NCI-H1436 treated with DMSO at 0.1 percent for 48 hours (cell line): ENCODE data around the gene ANKH.

Source experiments
- DNase-seq: peaks from one replicate; lab custom pipeline; 2025; lab: John Stamatoyannopoulos, UW

ANKH gene

GRCh38 chr5:14734396-14734795, 137.2 kb downstream of the ANKH start:
- DNase-seq: no peak

GRCh38 chr5:14733661-14734060, 137.9 kb downstream of the ANKH start:
- no peak for DNase-seq

- no peak for DNase-seq
Observed at GRCh38 chr5:14732991-14733390, 138.6 kb downstream of the ANKH start.

GRCh38 chr5:14730881-14731280, 140.7 kb downstream of the ANKH start:
- no peak for DNase-seq

GRCh38 chr5:14730466-14730865, 141.1 kb downstream of the ANKH start:
- DNase-seq: no peak

- DNase-seq: no peak
Observed at GRCh38 chr5:14729448-14730385, 141.9 kb downstream of the ANKH start.

GRCh38 chr5:14728459-14728938, 143.1 kb downstream of the ANKH start:
- no peak for DNase-seq

GRCh38 chr5:14727928-14728458, 143.6 kb downstream of the ANKH start:
- DNase-seq: no peak

- DNase-seq: no peak
Observed at GRCh38 chr5:14727428-14727865, 144.1 kb downstream of the ANKH start.

GRCh38 chr5:14726066-14726838, 145.3 kb downstream of the ANKH start:
- no peak for DNase-seq

GRCh38 chr5:14724633-14725032, 146.9 kb downstream of the ANKH start:
- no peak for DNase-seq

GRCh38 chr5:14723701-14724132, 147.9 kb downstream of the ANKH start:
- no peak for DNase-seq

- no peak for DNase-seq
Observed at GRCh38 chr5:14722923-14723322, 148.7 kb downstream of the ANKH start.

- DNase-seq: no peak
Observed at GRCh38 chr5:14721990-14722656, 149.5 kb downstream of the ANKH start.

GRCh38 chr5:14720236-14720923, 151.2 kb downstream of the ANKH start:
- no peak for DNase-seq

GRCh38 chr5:14718778-14719177, 152.8 kb downstream of the ANKH start:
- DNase-seq: no peak

- DNase-seq: no peak
Observed at GRCh38 chr5:14716755-14717752, 154.5 kb downstream of the ANKH start.

- no peak for DNase-seq
Observed at GRCh38 chr5:14715481-14715880, 156.1 kb downstream of the ANKH start.

- no peak for DNase-seq
Observed at GRCh38 chr5:14714706-14715105, 156.9 kb downstream of the ANKH start.
